Measurements from ENCODE around the gene DYNLL2.
A peak's percentile ranks its signal among the peaks of the same experiment; 100 is the strongest.
"Not testable (repeated sequence)": the region's sequence is repeated elsewhere in the genome, so short reads cannot be mapped to it uniquely, and the experiment has no call there.

The DYNLL2 gene

DNA sequence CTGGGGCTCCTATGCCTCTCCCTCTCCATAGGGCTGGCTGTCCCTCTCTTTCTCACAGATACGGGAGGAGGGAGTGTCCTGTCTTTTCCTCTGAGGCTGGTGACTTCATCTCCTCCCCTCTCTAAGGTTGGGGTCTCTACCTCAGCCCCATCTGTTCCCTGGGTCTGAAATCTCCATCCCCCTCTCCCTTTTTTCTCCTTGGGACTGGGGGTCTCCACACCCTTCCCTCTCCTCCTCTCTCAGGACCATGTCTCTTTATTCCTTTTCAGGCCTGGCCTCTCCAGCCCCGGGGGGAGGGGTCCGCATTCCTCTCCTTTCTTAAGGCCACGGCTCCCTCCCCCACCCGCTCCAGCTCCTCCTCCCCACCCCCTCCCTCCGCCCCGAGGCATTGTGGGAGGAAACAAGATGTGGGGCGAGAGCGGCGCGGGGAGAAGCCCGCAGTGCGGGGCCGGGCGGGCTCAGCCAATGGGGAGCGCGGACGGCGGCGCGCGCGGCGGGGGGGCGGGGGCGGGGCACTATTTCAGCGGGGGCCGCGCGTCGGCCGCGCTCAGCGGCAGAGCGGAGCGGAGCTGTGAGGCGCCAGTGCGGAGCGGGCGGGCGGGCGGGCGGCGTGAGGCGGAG lies at the start of gene DYNLL2:
TSS of gene DYNLL2 (plus strand) at position 550 of the 621 bp plus-strand sequence. CDS start 3,672 bp downstream, outside the sequence.
- peak; percentile 87 for DNase-seq (ENCODE audit: low read depth in 2 of 2)

DNA sequence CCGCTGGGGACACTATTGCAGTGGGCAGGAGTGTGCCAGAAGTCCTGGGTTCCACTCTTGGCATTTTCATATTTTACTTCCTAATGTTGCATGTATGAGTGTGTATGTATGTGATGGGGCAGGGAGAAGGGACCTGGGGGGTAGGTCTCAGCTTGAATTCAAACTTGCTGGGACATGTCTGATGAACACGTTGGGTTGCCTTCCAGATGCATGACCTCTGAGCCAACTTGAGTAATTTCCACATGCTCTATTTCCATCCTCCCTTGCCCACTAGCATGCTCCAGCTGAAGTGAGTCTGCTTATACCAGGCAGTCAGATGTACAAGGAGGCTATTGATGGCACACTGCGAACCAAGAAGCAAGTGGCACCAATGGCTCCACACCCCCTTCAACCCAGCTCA lies 43.2 kb upstream of the DYNLL2 start:
- no peak for DNase-seq (ENCODE audit: low read depth in 2 of 2)

DNA sequence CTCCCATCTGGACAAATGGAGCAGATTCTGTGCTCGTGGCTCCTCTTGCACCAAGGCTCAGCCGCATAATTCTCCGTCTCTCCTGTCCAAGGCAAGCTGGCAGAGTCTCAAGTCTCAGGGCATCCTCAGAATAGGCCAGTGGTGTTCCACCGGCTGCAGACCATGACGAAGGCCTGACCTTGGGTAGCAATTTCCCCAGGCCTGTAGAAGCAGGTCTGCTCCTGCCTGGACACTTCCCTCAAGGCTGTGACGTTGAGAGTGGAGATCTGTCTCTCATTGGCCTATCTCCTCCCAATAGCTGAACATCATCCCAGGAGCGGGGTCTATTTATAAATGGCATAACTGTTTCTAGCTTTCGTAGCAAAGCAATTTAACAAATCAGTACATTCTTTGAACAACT lies 42.8 kb upstream of the DYNLL2 start:
- DNase-seq (ENCODE audit: low read depth in 2 of 2) = no peak

DNA sequence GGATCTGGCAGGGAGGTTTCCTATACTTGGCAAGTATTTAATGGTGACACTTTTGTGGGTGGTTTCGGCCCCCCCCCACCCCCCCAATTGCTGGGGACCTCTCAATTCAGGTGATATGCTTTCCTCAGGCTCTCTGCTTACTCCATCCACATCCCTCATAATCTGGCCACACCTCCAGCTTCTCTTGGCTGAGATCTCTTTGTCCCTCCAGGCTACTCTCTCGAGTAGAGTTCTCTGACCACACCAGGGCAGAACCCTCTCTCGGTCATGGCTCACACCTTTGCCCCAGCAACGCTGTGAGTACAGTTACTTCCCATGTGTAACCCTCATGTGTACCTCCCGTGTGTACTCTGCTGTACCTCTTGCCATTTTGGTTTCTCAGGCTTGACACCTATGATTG lies 42.1 kb upstream of the DYNLL2 start:
- DNase-seq (ENCODE audit: low read depth in 2 of 2) = no peak

DNA sequence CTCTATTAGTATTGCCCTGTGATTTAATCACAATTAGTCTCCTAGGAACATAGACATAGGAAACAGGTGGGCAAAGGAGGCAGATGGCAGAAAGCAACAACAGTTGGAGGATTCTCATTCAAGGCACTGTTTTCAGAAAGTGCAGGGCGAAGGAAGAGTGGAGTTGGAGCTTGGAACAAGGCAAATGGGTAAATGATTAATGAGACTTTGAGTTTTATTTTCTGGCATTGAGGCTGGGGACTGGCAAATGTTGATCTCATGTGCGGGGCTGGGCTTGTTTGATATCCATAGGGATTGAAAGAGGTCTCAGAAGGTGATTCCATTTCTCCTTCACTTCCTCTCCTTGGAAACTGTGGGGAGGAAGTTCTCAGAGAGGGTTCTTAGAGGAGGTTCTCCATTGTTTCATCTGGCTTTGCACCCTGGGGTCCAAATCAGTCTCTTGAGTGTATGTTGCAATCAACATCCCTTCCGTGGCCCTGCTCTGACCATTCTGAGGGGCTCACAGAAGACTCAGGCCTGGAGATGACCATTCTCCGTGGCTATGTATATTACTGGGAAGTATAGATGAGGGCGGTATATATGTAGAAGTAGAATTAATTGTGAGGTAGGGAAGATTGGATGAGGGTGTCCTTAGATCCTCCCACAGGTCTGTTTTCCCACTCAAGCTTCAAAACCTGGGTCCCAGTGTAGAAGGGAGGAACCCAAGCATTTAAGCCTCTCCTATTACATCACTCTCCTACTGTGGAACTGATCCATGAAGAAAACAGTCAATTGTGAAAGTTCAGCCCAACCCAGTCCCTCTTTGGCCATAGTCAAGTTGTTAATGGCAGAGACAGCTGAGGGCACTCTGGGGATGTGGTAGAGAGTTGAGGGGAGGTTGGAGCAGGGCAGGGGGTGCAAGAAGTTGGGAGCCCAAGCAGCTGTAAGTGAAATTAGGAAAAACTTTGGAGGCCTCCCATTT lies 39.7 kb upstream of the DYNLL2 start:
- no peak for DNase-seq (ENCODE audit: low read depth in 2 of 2)

DNA sequence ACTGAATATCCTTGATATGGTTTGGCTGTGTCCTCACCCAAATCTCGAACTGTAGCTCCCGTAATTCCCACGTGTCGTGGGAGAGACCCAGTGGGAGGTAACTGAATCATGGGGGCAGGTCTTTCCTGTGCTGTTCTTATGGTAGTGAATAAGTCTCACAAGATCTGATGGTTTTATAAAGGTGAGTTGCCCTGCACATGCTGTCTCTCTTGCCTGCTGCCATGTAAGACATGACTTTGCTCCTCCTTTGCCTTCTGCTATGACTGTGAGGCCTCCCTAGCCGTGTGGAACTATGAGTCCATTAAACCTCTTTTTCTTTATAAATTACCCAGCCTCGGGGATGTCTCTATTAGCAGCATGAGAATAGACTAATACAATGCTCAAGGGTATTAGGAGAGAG lies 39.0 kb upstream of the DYNLL2 start:
- DNase-seq (ENCODE audit: low read depth in 2 of 2) = not testable (repeated sequence)

DNA sequence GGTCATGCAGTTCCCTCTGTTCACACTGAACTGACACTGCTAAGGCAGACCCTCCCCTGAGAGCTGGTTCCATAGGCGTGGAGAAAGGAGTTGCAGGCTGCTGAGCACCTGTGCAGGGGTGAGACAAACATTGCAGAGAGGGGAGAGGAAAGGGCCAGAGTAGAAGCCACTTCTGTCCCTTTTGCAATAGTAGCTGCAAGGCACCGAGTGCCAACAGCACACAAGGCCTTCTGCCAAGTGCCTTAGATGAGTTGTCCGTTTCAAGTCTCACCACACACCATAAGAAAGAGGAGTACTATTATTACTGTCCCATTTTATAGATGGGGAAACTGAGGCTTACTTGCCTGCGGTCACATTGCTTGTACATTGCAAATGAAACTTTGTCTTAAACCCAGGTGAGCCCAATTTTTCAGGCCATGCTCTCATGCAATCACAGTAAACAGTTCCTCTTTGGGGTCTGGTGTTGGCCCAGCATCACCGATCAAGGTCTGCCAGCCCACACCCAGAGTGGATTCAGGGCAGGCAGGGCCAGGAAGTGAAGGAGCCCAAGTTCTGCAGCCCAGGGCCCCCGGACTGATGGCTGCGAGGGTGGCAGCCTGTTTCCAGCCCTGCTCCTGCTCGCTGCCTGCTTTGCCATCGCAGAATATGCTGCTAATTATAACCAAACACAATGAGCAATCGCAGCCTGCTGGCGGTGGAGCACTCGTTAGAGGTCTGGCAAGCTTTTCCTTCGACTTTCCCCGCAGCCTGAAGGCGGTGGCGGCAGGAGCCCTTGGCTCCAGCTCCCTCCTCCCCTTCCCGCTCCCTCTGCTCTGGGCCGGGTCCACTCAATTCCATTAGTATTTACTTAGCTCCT lies 36.8 kb upstream of the DYNLL2 start:
- DNase-seq (ENCODE audit: low read depth in 2 of 2) = no peak

DNA sequence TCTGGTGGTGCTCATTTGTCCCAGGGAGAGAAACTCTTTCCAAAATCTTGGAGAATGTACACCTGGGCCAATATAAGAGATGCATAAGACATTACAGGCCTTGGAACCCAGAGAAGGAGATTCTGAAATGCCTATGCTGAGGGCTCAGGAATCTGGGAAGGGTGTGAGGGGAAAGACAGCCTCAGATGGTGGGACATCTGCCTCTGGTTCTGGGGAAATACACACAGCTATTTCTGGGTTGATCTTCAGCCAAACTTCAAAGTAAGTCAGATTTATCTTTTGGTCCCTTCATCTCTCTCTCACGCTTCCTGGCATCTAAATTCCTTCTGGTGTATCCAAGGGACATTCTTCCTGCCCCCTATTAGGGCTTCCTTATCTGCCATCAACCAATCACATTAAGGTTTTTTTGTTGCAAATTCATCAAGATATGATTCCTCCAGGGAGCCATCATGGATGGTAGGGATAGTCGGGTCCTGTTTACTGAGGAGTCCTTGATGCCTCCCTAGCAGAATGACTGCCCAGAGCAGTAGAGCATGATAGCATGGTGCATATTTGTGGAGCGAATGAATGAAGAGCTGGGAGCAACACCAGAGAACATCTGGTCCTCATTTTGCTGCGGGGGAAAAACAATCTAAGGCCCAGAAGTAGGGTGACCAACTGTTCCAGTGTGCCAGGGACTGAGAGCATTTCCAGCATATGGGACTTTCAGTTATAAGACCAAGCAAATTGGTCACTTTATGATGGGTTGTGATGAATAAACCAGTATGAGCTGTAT lies 35.7 kb upstream of the DYNLL2 start:
- DNase-seq (ENCODE audit: low read depth in 2 of 2) = no peak

DNA sequence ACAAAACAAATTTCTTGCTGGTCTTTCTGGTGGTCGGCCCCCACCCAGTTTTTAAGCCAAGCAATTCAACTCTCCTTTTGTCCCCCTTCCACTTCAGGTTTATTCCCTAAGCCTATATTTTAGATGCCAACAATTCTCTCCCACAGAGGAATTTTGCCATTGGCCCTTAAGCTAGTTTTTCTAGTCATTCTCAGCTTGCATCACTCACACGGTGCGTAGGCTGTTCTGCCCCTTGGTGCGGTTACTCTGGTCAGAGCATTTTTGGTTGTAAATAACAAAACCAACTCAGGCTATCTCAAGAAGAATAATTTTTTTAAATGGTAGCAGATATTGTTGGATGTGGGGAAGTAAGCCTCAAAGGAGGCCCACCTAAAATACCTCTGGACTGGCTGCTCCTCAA lies 33.7 kb upstream of the DYNLL2 start:
- no peak for DNase-seq (ENCODE audit: low read depth in 2 of 2)

DNA sequence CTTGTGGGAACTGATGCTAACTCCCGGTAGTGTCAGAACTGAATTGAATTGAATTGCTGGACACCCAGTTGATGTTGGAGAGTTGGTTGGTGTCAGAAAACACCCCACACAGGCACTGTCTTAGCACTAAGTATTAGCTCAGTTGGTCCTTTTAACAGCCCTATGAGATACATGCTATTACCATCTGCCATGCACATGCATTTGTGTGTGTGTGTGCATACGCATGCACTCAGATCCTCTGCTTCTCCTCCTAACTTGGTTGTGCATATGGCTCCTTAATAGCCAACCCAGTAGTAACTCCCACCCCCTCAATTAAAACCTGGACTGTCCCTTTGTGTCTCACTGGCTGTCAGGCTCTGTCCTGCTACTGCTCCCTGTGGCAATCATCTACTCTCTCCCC lies 32.3 kb upstream of the DYNLL2 start:
- no peak for DNase-seq (ENCODE audit: low read depth in 2 of 2)

DNA sequence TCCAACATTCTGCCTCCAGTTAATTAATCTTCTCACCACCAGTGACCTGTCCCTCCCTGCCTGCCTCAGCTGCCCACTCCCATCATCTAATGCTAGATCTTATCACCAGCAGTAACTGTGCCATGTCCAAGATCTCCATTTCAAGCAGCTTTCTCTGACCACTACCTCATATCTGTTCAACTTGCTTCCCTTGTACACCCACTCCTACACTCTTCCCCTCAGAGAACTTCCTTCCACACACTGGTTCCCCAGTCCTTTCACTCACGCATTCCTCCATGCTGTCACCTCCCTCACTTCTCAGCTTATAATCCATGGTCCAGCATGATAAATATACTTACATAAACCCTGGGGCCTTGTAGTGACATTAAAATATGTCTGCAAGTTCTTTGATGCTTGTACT lies 31.8 kb upstream of the DYNLL2 start:
- DNase-seq (ENCODE audit: low read depth in 2 of 2) = no peak

DNA sequence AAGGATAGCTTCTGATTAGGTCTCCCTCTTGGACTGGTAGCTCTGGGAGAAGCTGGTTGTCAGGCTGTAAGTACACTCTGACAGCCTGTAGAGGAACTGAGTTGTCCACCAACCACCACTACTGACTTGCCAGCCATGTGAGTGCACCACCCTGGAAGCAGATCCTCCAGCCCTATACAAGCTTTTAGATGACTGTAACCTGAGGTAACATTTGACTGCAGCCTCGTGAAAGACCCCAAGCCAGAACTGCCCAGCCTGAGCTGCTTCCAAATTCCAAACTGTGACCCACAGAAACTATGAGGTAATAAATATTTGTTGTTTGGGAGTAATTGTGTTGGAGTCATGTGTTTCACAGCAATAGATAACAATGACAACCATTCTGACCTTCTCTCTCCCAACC lies 30.8 kb upstream of the DYNLL2 start:
- DNase-seq (ENCODE audit: low read depth in 2 of 2) = no peak

DNA sequence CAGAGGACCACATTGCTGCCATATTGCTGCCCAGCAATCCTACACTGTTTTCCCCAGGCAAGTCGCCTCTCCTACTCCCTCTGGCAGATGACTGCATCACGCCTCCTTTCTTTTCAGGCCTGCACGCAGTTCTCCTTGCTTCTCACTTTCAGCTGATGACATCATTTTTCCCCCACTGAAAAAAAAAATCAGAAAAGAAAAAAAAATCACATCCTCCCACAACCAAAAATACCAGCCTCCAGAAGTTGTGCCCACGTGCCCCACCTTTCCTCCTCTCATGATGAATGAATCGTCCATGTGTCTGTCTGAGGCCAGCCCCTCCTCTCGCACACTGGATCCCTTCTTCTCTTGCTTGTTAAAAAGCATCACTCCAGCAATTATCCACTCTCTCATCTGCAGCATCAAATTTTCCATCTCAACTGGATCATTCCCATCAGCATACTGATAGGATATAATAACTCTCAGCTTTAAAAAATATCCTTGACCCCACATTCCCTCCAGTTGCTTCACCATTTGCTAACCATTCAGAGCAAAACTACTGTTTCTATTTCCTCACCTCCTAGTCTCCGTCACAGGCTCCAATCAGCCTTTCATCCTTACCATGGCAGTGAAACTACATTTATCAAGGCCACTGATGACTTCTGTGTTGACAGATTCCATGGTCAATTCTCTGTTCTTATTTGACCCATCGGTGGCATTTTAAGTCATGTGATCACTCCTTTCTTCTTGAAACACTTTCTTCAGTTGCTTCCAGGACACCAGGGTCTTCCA lies 30.1 kb upstream of the DYNLL2 start:
- no peak for DNase-seq (ENCODE audit: low read depth in 2 of 2)

DNA sequence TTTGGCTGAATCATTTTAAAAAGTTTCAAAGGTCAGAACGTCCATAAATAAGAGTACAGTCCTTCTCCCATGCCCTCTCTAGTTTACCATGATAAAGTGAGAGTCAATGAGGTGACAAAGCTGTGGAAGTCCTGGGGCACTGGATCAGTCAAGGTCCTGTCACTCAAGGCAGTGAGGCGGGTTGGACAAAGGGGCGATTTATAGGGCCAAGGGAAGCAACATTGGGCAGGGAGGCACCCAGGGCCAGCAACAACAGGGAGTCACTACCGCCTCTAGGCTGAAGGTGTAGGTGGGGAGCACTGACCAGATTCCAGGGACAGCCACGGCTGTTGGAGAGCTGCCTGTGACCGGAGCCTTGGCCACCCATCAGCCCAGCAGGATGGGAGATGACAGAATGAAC lies 28.6 kb upstream of the DYNLL2 start:
- DNase-seq (ENCODE audit: low read depth in 2 of 2) = no peak

DNA sequence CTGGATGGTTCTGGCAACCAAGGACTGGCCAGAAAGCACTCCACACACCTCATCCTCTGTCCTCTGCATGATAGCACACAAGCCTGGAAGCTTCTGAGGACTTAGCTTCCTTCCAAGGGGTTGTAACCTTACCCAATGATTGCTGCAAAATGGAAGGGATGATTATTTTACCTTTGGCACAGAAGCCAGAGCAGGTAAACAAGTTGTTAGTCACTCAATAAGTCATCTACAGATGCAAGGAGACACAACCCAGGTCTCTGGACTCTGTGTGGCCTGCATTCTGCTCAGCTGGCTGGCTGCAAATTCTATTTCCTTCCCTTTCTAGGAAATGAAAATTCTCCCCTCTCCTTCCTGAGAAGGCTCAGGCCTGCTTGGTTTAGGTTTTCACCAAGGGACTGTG lies 26.7 kb upstream of the DYNLL2 start:
- DNase-seq (ENCODE audit: low read depth in 2 of 2) = no peak

DNA sequence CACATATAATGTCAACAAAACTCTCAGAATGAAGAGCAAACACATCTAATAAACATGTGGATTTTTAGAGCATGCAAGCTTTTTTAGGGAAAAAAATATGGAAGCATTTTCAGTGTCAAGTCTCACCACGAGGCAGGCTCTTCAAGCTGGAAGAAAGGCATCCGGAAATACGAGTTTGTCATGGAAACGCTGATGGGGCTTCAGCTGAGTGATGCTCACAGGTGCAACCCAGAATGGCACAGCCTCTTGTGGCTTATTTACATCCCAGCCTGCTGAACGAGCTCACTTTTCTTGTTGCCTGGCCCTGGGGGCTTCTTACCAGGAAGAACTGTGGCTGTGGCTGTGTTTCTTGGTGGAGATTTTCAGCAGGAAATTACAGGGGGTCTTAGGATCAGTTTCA lies 24.1 kb upstream of the DYNLL2 start:
- no peak for DNase-seq (ENCODE audit: low read depth in 2 of 2)

DNA sequence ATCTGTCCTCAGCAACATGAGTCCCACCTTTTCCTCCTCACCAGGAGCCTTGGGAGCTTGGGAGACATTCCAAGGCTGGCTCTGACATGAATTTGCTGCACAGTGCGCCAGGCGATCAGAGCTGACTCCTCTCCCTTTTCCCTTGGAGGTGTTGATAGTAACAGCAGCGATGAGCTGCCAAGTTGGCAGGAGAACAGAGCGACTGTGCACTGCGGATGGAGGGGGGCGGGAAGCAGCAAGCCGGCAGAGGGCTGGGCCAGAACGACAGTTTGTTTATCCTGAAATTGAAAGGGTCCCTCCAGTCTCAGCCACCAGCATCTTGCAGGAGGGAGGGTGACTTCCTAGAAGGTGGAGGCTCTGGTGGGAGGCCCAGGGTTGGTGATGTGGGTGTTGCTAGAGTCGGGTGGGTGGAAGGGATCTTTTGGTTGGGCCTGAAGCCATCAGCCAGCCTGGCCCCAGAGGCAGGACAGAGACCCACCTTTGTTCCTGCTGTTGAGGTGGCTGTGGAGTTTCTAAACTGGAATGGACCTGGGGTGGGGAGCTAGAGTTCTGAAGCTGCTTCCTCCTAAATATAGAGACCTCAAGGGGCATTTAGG lies 22.5 kb upstream of the DYNLL2 start:
- no peak for DNase-seq (ENCODE audit: low read depth in 2 of 2)

DNA sequence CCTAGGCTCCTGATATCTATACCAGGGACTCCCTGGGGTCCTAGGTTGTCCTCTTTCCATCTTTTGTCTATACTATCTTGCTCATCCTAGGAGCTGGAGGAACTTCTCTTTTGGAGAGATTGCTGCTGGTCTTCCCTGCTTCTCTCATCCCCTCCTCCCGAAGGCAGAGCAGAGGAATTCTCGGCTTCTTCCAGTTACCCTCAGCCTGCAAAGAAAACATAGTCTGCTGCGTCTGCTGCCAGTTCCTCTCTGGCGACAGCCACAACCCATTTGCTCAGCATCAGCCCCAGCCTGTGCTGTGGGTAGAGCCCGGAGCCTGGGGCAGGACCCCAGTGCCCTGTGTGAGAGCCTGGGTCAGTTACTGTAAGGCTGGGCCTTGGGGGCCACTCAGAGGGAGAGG lies 21.5 kb upstream of the DYNLL2 start:
- no peak for DNase-seq (ENCODE audit: low read depth in 2 of 2)

DNA sequence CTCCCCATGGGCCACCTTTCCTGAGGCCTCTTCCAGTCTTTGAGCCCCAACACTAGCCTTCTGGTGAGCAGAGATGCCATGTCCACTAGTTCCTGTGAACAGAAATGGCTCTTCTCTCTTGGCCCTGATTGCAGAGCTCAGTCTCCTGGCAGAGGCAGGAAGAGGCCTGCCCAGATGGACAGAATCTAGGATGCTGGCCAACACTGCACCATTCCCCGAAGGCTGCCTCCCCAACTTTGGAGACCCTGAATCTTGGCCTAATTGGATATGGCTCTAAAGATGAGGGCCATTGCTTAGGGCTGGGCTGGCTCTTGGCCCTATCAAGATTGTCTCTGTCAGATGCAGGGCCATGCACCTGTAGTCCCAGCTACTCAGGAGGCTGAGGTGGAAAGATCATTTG lies 18.0 kb upstream of the DYNLL2 start:
- no peak for DNase-seq (ENCODE audit: low read depth in 2 of 2)

DNA sequence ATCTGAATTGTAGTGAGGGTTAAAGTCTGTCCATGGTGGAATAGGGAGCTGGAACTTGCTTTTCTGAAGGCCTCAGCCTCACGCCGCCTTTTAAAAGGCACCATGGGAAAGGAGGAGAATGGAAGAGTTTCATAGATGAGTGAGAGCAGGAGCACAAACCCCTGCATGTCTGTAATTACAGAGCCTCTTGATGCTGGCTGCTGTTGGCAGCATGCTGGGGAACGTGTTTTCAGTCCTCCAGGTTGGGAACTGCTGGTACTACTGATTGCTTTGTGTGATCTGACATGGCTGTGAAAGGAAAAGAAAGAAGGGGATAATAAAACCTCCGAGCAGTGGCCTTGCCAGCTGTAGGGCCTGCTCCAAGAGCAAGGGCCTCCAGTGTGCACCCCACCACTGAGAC lies 16.8 kb upstream of the DYNLL2 start:
- no peak for DNase-seq (ENCODE audit: low read depth in 2 of 2)

All from stimulated activated CD8-positive, alpha-beta memory T cell treated with anti-CD3 and anti-CD28 coated beads, Interleukin-2, amount 100 ng/mL, for 48 hours (primary cell).